IMR-90 (cell line): ENCODE data around the gene ADCY5. TPM values are rescaled to one million over a fixed set of nuclear protein-coding genes. Genes with fewer than 3 reads are reported as not detected.

Source experiments
- ATAC-seq: fragments of 200-7000 bp; cut with Tn5 transposase; 2 replicates; pipeline ENCODE4 v1.9.1; 2020; ENCODE audit warnings: low read depth, mild to moderate bottlenecking, moderate library complexity
- BruUV-seq: library from RNA; stranded (reverse); fragments of 400-500 nt; replicated peaks from 2 replicates; lab custom pipeline; 2021; lab: Mats Ljungman, UMichigan
- CTCF ChIA-PET: fragments of 300-600 bp; formaldehyde crosslinking; extraction: SDS; loops from one replicate; lab custom pipeline; 2021; ENCODE audit warnings: antibody characterized with exemption; lab: Yijun Ruan, JAX
- POLR2A ChIA-PET: fragments of 300-600 bp; sonication (Branson Sonifier 250); formaldehyde crosslinking; loops from one replicate; lab custom pipeline; 2022; ENCODE audit warnings: antibody characterized with exemption; ENCODE audit not compliant: unreplicated experiment; lab: Charles Lee
- DNase-seq: peaks from one replicate; pipeline ENCODE4 v3.0.0; 2013
- H2AFZ ChIP-seq: replicated peaks from 2 replicates; pipeline ENCODE3; 2013; ENCODE audit warnings: low read length, mild to moderate bottlenecking; ENCODE audit not compliant: poor library complexity
- H2AK5ac ChIP-seq: 2 replicates; pipeline ENCODE4 v1.6.1; 2013; ENCODE audit warnings: low read depth, low read length, inconsistent platforms
- H2AK9ac ChIP-seq: replicated peaks from 2 replicates; pipeline ENCODE3; 2013; ENCODE audit warnings: mild to moderate bottlenecking, low read depth, low read length, moderate library complexity; ENCODE audit not compliant: poor library complexity
- H2BK120ac ChIP-seq: 2 replicates; pipeline ENCODE4 v1.6.1; 2013; ENCODE audit warnings: low read depth, low read length, inconsistent platforms
- H2BK15ac ChIP-seq: 3 replicates; pipeline ENCODE4 v1.6.1; 2013; ENCODE audit warnings: low read depth, low read length, inconsistent platforms
- H2BK20ac ChIP-seq: 2 replicates; pipeline ENCODE4 v1.6.1; 2013; ENCODE audit warnings: low read depth, mild to moderate bottlenecking, inconsistent platforms, low read length, moderate library complexity
- H2BK5ac ChIP-seq: 2 replicates; pipeline ENCODE4 v1.6.1; 2013; ENCODE audit warnings: mild to moderate bottlenecking, low read depth, low read length, inconsistent platforms; ENCODE audit not compliant: poor library complexity, severe bottlenecking
- H3K14ac ChIP-seq: replicated peaks from 2 replicates; pipeline ENCODE4 v1.6.1; 2013; ENCODE audit warnings: low read depth, low read length, inconsistent platforms
- H3K18ac ChIP-seq: 2 replicates; pipeline ENCODE4 v1.6.1; 2013; ENCODE audit warnings: low read depth, low read length, control low read depth
- H3K23ac ChIP-seq: 2 replicates; pipeline ENCODE4 v1.6.1; 2013; ENCODE audit warnings: low read depth, low read length, inconsistent platforms
- H3K27ac ChIP-seq: 2 replicates; pipeline ENCODE4 v1.5.1; 2013; ENCODE audit warnings: mild to moderate bottlenecking, control low read depth, low read length; ENCODE audit not compliant: insufficient read depth
- H3K27me3 ChIP-seq: 2 replicates; pipeline ENCODE4 v1.6.1; 2013; ENCODE audit warnings: low read length; ENCODE audit not compliant: control insufficient read depth, insufficient read depth
- H3K36me3 ChIP-seq: 2 replicates; pipeline ENCODE4 v1.6.1; 2013; ENCODE audit warnings: low read length, mixed read lengths; ENCODE audit not compliant: control insufficient read depth, insufficient read depth
- H3K4ac ChIP-seq: 2 replicates; pipeline ENCODE4 v1.6.1; 2013; ENCODE audit warnings: low read depth, low read length, inconsistent platforms
- H3K4me1 ChIP-seq: 2 replicates; pipeline ENCODE4 v1.6.1; 2013; ENCODE audit warnings: low read length, mixed read lengths; ENCODE audit not compliant: control insufficient read depth, insufficient read depth
- H3K4me2 ChIP-seq: 2 replicates; pipeline ENCODE4 v1.6.1; 2013; ENCODE audit warnings: low read depth, mild to moderate bottlenecking, control low read depth, low read length, moderate library complexity
- H3K4me3 ChIP-seq: 2 replicates; pipeline ENCODE4 v1.5.1; 2013; ENCODE audit warnings: low read depth, mild to moderate bottlenecking, control low read depth, low read length, moderate library complexity; ENCODE audit not compliant: insufficient read depth
- H3K56ac ChIP-seq: 2 replicates; pipeline ENCODE4 v1.6.1; 2013; ENCODE audit warnings: low read length, inconsistent platforms; ENCODE audit not compliant: insufficient read depth; ENCODE audit errors: extremely low read depth
- H3K79me1 ChIP-seq, 2 experiments: 2 replicates each; pipeline ENCODE4 v1.6.1; 2013; ENCODE audit warnings: low read length in 2 of 2, inconsistent platforms in 1 of 2, low read depth in 1 of 2
- H3K9ac ChIP-seq: 2 replicates; pipeline ENCODE4 v1.6.1; 2013; ENCODE audit warnings: low read depth, low read length, control low read depth
- H3K9me1 ChIP-seq: 2 replicates; pipeline ENCODE4 v1.6.1; 2013; ENCODE audit warnings: low read length, inconsistent platforms; ENCODE audit not compliant: insufficient read depth
- H3K9me3 ChIP-seq: 2 replicates; pipeline ENCODE4 v1.6.1; 2013; ENCODE audit warnings: low read length; ENCODE audit not compliant: control insufficient read depth, insufficient read depth
- H4K20me1 ChIP-seq: 2 replicates; pipeline ENCODE4 v1.6.1; 2013; ENCODE audit warnings: low read length, inconsistent platforms; ENCODE audit not compliant: insufficient read depth
- H4K5ac ChIP-seq: 2 replicates; pipeline ENCODE4 v1.6.1; 2013; ENCODE audit warnings: mild to moderate bottlenecking, low read depth, low read length, control low read depth
- H4K8ac ChIP-seq, 2 experiments: 2 replicates each; pipeline ENCODE4 v1.6.1; 2013; ENCODE audit warnings: low read depth in 2 of 2, low read length in 2 of 2, control low read depth in 1 of 2, inconsistent platforms in 1 of 2
- H4K91ac ChIP-seq: 2 replicates; pipeline ENCODE4 v1.6.1; 2013; ENCODE audit warnings: low read depth, low read length, inconsistent platforms; ENCODE audit not compliant: insufficient read depth
- BHLHE40 ChIP-seq: fragments of 150-350 bp; IDR thresholded peaks from 2 replicates; pipeline ENCODE4 v1.6.1; 2016; ENCODE audit warnings: mild to moderate bottlenecking, low read depth, low read length
- CEBPB ChIP-seq: IDR thresholded peaks from 2 replicates; pipeline ENCODE4 v1.6.1; 2012; ENCODE audit warnings: low read depth, low read length, improper control_type of control experiment
- CHD1 ChIP-seq: IDR thresholded peaks from 2 replicates; pipeline ENCODE4 v1.6.1; 2012; ENCODE audit warnings: low read depth, low read length, improper control_type of control experiment
- CTCF ChIP-seq: conservative IDR thresholded peaks from 2 replicates; pipeline ENCODE4 v1.5.1; 2012; ENCODE audit warnings: mild to moderate bottlenecking, low read depth, low read length, improper control_type of control experiment
- ELK1 ChIP-seq: fragments of 150-350 bp; IDR thresholded peaks from 2 replicates; pipeline ENCODE4 v1.6.1; 2016; ENCODE audit warnings: low read depth, mild to moderate bottlenecking, low read length, moderate library complexity, borderline replicate concordance
- FOS ChIP-seq: fragments of 150-350 bp; IDR thresholded peaks from 2 replicates; pipeline ENCODE4 v1.6.1; 2016; ENCODE audit warnings: low read depth, low read length
- MAFK ChIP-seq: IDR thresholded peaks from 2 replicates; pipeline ENCODE4 v1.6.1; 2012; ENCODE audit warnings: low read depth, low read length, improper control_type of control experiment
- MAZ ChIP-seq: IDR thresholded peaks from 2 replicates; pipeline ENCODE4 v1.6.1; 2012; ENCODE audit warnings: low read depth, mild to moderate bottlenecking, low read length, improper control_type of control experiment, moderate library complexity, borderline replicate concordance
- MXI1 ChIP-seq: IDR thresholded peaks from 2 replicates; pipeline ENCODE4 v1.6.1; 2012; ENCODE audit warnings: low read depth, mild to moderate bottlenecking, low read length, moderate library complexity, borderline replicate concordance
- NFE2L2 ChIP-seq: fragments of 150-350 bp; IDR thresholded peaks from 2 replicates; pipeline ENCODE4 v1.6.1; 2016; ENCODE audit warnings: low read depth, mild to moderate bottlenecking, low read length
- POLR2A ChIP-seq: IDR thresholded peaks from 2 replicates; pipeline ENCODE4 v1.6.1; 2012; ENCODE audit warnings: mild to moderate bottlenecking, low read depth, low read length
- RAD21 ChIP-seq: IDR thresholded peaks from 2 replicates; pipeline ENCODE4 v1.6.1; 2012; ENCODE audit warnings: low read length, improper control_type of control experiment
- RFX5 ChIP-seq: IDR thresholded peaks from 2 replicates; pipeline ENCODE4 v1.8.0; 2012; ENCODE audit warnings: low read depth, mild to moderate bottlenecking, low read length, moderate library complexity
- SMC3 ChIP-seq: fragments of 150-350 bp; IDR thresholded peaks from 2 replicates; pipeline ENCODE4 v1.6.1; 2016; ENCODE audit warnings: low read depth, mild to moderate bottlenecking, antibody characterized with exemption, low read length, moderate library complexity
- USF2 ChIP-seq: fragments of 150-350 bp; IDR thresholded peaks from 2 replicates; pipeline ENCODE4 v1.6.1; 2017; ENCODE audit warnings: mild to moderate bottlenecking, antibody characterized with exemption, low read length, low read depth
- WGBS, 2 experiments: methylation state at CpG; one replicate each; pipeline versions ENCODE4 v1.1.5 to v1.1.7; 2013; ENCODE audit warnings: missing lambda C conversion rate in 2 of 2; ENCODE audit not compliant: insufficient read length in 1 of 2; ENCODE audit errors: extremely low coverage in 2 of 2; 5-methylcytosine and 5-hydroxymethylcytosine counted together
- dilution Hi-C: fragments of 300-500 bp; cut with HindIII; formaldehyde crosslinking; loops from one replicate; pipeline ENCODE4 v1.14.3; 2018; ENCODE audit warnings: low sequenced_read_pairs; ENCODE audit not compliant: unreplicated experiment
- in situ Hi-C: fragments of 300-500 bp; cut with MboI; formaldehyde crosslinking; loops from 3 replicates; pipeline ENCODE4 v1.14.3; 2019; ENCODE audit warnings: low sequenced_read_pairs, inconsistent platforms, mixed read lengths
- intact Hi-C: fragments of 100-400 bp; cut with micrococcal nuclease; formaldehyde crosslinking; loops from 2 replicates; pipeline ENCODE4 v1.10.0; 2022
- polyA plus RNA-seq, 3 experiments: library from polyadenylated mRNA; depleted of rRNA; stranded (reverse); fragments of >200 nt; gene quantifications; 2 replicates each; pipeline ENCODE4 v1.2.3, GENCODE V29; 2012; ENCODE audit warnings: low replicate concordance in 1 of 3
- total RNA-seq: library from RNA; depleted of rRNA; stranded (reverse); fragments of >200 nt; gene quantifications from 2 replicates; pipeline ENCODE4 v1.2.3, GENCODE V29; 2012

ADCY5 gene
- total and polyA plus RNA-seq, 2 of the 4 experiments (the other 2 are of a cell fraction), result 0.14 to 0.18 TPM

GRCh38 chr3:123292321-123293310, 156.3 kb downstream of the ADCY5 start:
- Histone ChIP-seq H3K9ac (no peak overlapping the region), H4K8ac (no peak overlapping the region), H3K79me1 (no peaks in the 10 kb centered on the region), H3K18ac (no peak overlapping the region), H3K56ac (no peak overlapping the region), H2BK5ac (no peak overlapping the region), H3K4ac (no peak overlapping the region), H4K91ac (no peak overlapping the region), H2AK9ac (peak overlapping the region; percentile 57), H3K27ac (no peak overlapping the region), H4K20me1 (no peaks in the 10 kb centered on the region), H3K4me3 (no peak overlapping the region), H3K36me3 (no peaks in the 10 kb centered on the region), H2AFZ (no peak overlapping the region), H3K4me2 (no peak overlapping the region), H3K4me1 (no peaks in the 10 kb centered on the region), H3K9me3 (no peaks in the 10 kb centered on the region), H2AK5ac (no peak overlapping the region), H3K14ac (no peak overlapping the region), H2BK20ac (no peak overlapping the region), H3K27me3 (peaks cover 46% of the 10 kb centered on the region), H3K9me1 (no peaks in the 10 kb centered on the region), H2BK15ac (no peak overlapping the region), H3K23ac (no peak overlapping the region), H2BK120ac (no peak overlapping the region), H4K5ac (no peak overlapping the region)
- ATAC-seq (no peak), DNase-seq (no peak)
- dilution Hi-C loops, result no loop called here
- BruUV-seq, result no TSS peak
- intact Hi-C loops, result no loop called here
- POLR2A ChIA-PET, result no interaction called here
- 34% methylated on average over 2 of the region's 15 CpGs; no CpG with 5 or more reads in 1 of the 2 experiments for WGBS, 2 experiments
- in situ Hi-C loops, result no loop called here
- CTCF ChIA-PET, result no interaction called here
- TF ChIP-seq CHD1 (no peak), NFE2L2 (no peak), CEBPB (no peak), ELK1 (no peak), MXI1 (no peak), POLR2A (no peak), RAD21 (no peak), BHLHE40 (no peak), RFX5 (no peak), MAZ (no peak), CTCF (no peak), MAFK (no peak), SMC3 (no peak), FOS (no peak), USF2 (no peak)
